Adrenal gland (tissue), 12 donors: ENCODE measurements around the gene HS3ST1. TPM values are rescaled to one million over a fixed set of nuclear protein-coding genes. Genes with fewer than 3 reads are reported as not detected.

Experiments used
- DNase-seq, 7 donors: peaks; one replicate each; pipeline ENCODE4 v3.0.0-alpha.2; 2019 to 2020
- H3K27ac ChIP-seq, 5 donors: fragments of 200-600 bp; sonication (generic) in 4 of 5; 1 replicate in 3 of 5; 2 replicates in 2 of 5; pipeline versions ENCODE4 v1.5.1 to v1.8.0; 2016 to 2020; ENCODE audit warnings: mild to moderate bottlenecking in 1 of 5
- H3K27me3 ChIP-seq: fragments of 200-600 bp; 2 replicates; pipeline ENCODE4 v1.8.0; 2021
- H3K36me3 ChIP-seq, 2 donors: fragments of 200-600 bp; replicated peaks in 1 of 2; 1 replicate in 1 of 2; 2 replicates in 1 of 2; pipeline versions ENCODE4 v1.5.1 to v1.8.0; 2018 to 2022
- H3K4me1 ChIP-seq, 2 donors: fragments of 200-600 bp; replicated peaks in 1 of 2; 1 replicate in 1 of 2; 2 replicates in 1 of 2; pipeline versions ENCODE4 v1.5.1 to v1.8.0; 2018 to 2021
- H3K4me3 ChIP-seq, 4 donors: fragments of 200-600 bp; sonication (generic) in 3 of 4; one replicate each; pipeline ENCODE4 v1.5.1; 2016 to 2018
- H3K9me3 ChIP-seq, 3 donors: fragments of 200-600 bp; sonication (generic) in 1 of 3; replicated peaks in 1 of 3; 1 replicate in 2 of 3; 2 replicates in 1 of 3; pipeline versions ENCODE4 v1.5.1 to v1.8.0; 2016 to 2021
- POLR2A ChIP-seq, 2 donors: fragments of 450-650 bp; IDR thresholded peaks; one replicate each; pipeline ENCODE4 v1.6.1; 2017; ENCODE audit warnings: antibody characterized with exemption in 2 of 2, mild to moderate bottlenecking in 2 of 2, moderate library complexity in 1 of 2
- WGBS, 4 donors: extraction: QIAGEN DNeasy Blood & Tissue Kit in 2 of 4; methylation state at CpG; one replicate each; pipeline versions ENCODE4 v1.1.5 to v1.1.7; 2013 to 2017; 5-methylcytosine and 5-hydroxymethylcytosine counted together
- intact Hi-C, 2 donors: fragments of 100-400 bp; cut with DNase I; formaldehyde crosslinking; loops; one replicate each; pipeline versions ENCODE4 v1.14.1 to v1.15.0; 2022 to 2023
- polyA plus RNA-seq, 3 donors: library from polyadenylated mRNA; stranded (reverse); fragments of 200-250 nt in 2 of 3; fragments of 350-450 nt in 1 of 3; fragmentation: Illumina TruSeq in 1 of 3; extraction: RNeasy Lipid Tissue Mini Kit (QIAGEN cat#74804) in 1 of 3; gene quantifications; one replicate each; pipeline ENCODE4 v1.2.3, GENCODE V29; 2013 to 2014
- total RNA-seq, 9 donors: library from RNA; depleted of rRNA in 4 of 9; stranded (reverse); fragments of >200 nt in 4 of 9; fragments of 120-200 nt in 1 of 9; fragmentation: NEBNext Ultra II Directional in 1 of 9; extraction: Animal tissue kit (Norgen Biotek cat#: 25700) in 1 of 9; gene quantifications; one replicate each; pipeline versions ENCODE4 v1.1.0 to v1.2.4, GENCODE V29; 2013 to 2023
- TF ChIP-seq, protein P1 (sequence below), 6 experiments: fragments of 450-650 bp in 4 of 6; fragments of 200-600 bp in 2 of 6; sonication (generic) in 1 of 6; IDR thresholded peaks; 1 replicate in 5 of 6; 2 replicates in 1 of 6; pipeline versions ENCODE4 v1.5.1 to v1.8.0; 2016 to 2021; ENCODE audit warnings: antibody characterized with exemption in 6 of 6, mild to moderate bottlenecking in 2 of 6, moderate library complexity in 1 of 6
- donor health status: healthy with polysubstance abuse.
- donor health status: Bipolar disorder and iron deficiency.
- donor health status: DM: yes; HTN: yes; CAD: no.
- donor health status: DM: no; HTN: no; CAD: no.
- donor health status: DM: no; HTN: no; CAD: no.
- donor health status: DM: yes; HTN: yes; CAD: no.

HS3ST1 gene
- total and polyA plus RNA-seq, 12 donors: 0.60 to 7.8 (median 2.4) TPM

DNA sequence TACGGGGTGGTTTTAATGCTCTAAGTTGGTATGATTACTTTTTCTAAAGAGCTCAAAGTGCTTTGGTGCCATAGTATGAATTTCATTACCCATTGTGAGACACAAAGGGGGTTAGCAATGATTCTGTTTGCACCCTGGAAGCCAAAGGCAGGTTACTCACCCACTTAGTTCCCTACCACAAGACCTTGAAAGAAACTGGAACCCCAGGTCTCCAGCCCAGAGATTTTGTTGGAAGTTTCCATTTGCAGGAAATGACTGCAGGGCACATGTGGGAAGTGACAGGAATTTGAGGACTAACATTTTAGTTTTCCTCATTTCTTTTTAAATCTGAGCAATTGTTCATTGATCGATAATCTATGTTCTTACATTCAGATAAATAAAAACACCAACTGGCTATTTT lies 1.8 kb upstream of the HS3ST1 start:
- no peak for TF ChIP-seq POLR2A (IDR thresholded peaks at IDR 0.05)
- TF ChIP-seq, protein P1, sequence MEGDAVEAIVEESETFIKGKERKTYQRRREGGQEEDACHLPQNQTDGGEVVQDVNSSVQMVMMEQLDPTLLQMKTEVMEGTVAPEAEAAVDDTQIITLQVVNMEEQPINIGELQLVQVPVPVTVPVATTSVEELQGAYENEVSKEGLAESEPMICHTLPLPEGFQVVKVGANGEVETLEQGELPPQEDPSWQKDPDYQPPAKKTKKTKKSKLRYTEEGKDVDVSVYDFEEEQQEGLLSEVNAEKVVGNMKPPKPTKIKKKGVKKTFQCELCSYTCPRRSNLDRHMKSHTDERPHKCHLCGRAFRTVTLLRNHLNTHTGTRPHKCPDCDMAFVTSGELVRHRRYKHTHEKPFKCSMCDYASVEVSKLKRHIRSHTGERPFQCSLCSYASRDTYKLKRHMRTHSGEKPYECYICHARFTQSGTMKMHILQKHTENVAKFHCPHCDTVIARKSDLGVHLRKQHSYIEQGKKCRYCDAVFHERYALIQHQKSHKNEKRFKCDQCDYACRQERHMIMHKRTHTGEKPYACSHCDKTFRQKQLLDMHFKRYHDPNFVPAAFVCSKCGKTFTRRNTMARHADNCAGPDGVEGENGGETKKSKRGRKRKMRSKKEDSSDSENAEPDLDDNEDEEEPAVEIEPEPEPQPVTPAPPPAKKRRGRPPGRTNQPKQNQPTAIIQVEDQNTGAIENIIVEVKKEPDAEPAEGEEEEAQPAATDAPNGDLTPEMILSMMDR (IDR thresholded peaks at IDR 0.05): no peak
- H3K9me3 ChIP-seq: no peaks in the 10 kb centered on the region
- H3K27me3 ChIP-seq: no peaks in the 10 kb centered on the region
- H3K27ac ChIP-seq: peak overlapping the region in 2 of 5 donors; percentile 38 to 82
- peaks cover 3 to 21% of the 10 kb centered on the region in 2 donors for H3K4me1 ChIP-seq
- no peak for DNase-seq
- 72 to 84% (median 79%) methylated on average over 2 of the region's 2 CpGs for WGBS, 4 donors
- peak overlapping the region in 1 of 4 donors; percentile 64 for H3K4me3 ChIP-seq
- intact Hi-C loops: no loop called here
- H3K36me3 ChIP-seq: no peaks in the 10 kb centered on the region

DNA sequence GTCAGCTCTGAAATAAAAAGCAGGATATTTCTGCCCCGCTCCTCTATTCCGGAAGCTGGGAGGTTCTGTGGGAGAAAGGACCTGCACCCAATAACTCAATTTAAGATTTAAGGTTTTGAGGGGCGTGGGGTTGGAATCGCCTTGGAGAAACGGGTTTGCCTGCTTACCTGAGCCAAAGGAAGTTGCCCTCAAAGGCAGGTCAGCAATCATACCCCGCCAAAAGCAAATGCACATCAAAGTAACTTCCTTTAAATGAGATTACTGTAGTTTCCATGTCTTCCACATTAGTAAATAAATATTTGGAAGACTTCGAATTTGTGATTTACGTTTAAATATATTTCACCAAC lies 978 bp upstream of the HS3ST1 start:
- Histone ChIP-seq H3K4me1 (peaks cover 3 to 21% of the 10 kb centered on the region in 2 donors), H3K9me3 (no peaks in the 10 kb centered on the region), H3K27ac (peak overlapping the region in 3 of 5 donors; percentile 15 to 82 (median 17)), H3K36me3 (no peaks in the 10 kb centered on the region), H3K27me3 (no peaks in the 10 kb centered on the region), H3K4me3 (peak overlapping the region in 1 of 4 donors; percentile 64)
- TF ChIP-seq, protein P1 (IDR thresholded peaks at IDR 0.05): no peak
- TF ChIP-seq POLR2A (IDR thresholded peaks at IDR 0.05): no peak
- intact Hi-C loops: loop anchor here (5.0 to 10.0 kb wide), 3 partner anchors 295 to 857 kb away; no protein-coding TSS in a partner anchor
- 23 to 25% (median 23%) methylated on average over 8 of the region's 8 CpGs for WGBS, 4 donors
- DNase-seq: no peak

DNA sequence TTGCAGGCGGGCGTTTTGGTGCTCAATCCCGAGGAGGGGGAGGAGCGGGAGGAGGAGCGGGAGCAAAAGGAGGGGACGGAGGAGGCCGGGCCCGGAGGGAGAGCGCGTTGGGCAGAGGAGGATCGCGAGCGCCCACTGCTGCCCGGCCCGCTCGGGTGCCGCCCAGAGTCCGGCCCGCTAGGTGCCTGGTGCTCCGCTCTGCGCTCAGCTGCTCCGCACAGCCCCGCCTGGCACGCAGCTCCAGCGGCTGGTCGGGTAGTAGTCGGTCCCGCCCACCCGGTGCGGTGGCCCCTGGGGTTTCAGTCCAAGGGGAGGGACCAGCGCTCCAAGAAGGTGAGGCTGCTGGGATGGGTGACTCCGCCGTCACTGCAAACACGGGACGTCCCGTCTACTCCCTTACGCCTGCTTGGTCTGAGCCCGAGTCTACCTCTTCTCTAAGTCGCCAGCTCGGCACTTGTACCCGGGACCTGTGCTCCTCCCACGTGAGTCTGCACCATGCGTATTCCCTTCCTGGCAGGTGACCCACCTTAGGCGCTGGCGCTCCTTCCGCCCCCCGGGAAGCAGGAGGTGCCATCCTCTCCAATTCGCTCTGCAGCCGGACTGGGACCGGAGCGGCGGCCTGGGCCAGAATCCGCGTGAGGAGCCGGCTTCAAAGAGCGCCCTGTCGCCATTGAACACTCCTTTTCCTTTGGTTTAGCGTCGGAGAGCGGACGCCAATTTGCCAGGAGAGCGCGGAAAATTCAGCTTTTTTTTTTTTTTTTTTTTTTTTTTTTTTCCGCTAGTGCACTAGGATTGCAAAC lies 405 bp upstream of the HS3ST1 start:
- DNase-seq: peak; percentile 86 to 92 (median 90)
- TF ChIP-seq, protein P1 (IDR thresholded peaks at IDR 0.05): peak; percentile 57 to 88 (median 72)
- peak in 1 of 2 donors; percentile 66 for TF ChIP-seq POLR2A (IDR thresholded peaks at IDR 0.05)
- H3K27me3 ChIP-seq: no peaks in the 10 kb centered on the region
- no peaks in the 10 kb centered on the region for H3K9me3 ChIP-seq
- intact Hi-C loops: loop anchor here (5.0 to 10.0 kb wide), 3 partner anchors 296 to 857 kb away; no protein-coding TSS in a partner anchor
- peak overlapping the region; percentile 15 to 87 (median 70) for H3K27ac ChIP-seq
- no peaks in the 10 kb centered on the region for H3K36me3 ChIP-seq
- H3K4me3 ChIP-seq: peak overlapping the region; percentile 59 to 80 (median 66)
- peaks cover 3 to 21% of the 10 kb centered on the region in 2 donors for H3K4me1 ChIP-seq
- 1 to 6% (median 2%) methylated on average over 10 to 64 of the region's 64 CpGs for WGBS, 4 donors

DNA sequence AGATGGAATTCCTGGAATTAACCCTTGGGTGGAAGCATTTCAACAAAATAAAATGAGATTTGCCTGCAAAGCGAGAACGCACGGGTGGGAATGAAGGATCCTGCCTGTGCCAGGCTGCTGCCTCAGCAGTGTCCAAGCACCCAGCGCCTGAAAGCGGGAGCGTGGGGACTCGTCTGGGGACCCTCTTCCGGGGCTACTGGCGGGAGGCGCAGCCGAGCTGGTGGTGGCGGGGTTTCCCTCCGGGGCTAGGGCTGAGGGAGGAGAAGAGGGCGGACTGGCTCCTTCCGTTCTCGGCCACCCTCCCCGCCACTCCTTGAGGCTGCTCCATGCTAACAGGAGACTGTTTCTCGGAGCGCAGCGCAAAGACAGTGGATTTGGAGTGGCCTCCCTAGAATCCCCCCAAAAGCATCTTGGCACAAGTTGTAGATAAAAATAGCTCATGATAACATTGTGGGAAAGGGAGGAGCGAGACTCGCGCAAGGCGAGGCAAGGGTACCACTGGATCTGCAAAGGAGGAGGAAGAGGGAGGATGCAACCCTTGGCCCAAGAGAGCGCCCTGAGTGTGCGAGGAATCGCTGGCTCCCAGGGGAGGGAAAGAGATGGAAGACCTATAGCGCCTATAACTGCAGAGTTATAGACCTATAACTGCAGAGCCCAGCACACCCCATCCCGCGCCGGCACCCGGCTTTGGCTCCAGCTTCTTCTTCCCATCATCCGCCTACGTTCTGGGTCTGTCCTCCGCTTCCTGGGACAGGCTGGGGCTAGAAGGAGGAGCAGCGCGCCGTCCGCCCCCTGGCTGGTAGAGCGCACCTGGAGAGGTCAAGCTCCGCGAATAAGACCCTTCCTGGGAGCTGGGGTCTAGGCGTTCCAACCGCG lies 1.3 kb downstream of the HS3ST1 start:
- intact Hi-C loops: loop anchor here (5.0 to 10.0 kb wide), 3 partner anchors 297 to 855 kb away; no protein-coding TSS in a partner anchor
- Histone ChIP-seq H3K27ac (no peak overlapping the region), H3K4me1 (peaks cover 3 to 26% of the 10 kb centered on the region in 2 donors), H3K9me3 (no peaks in the 10 kb centered on the region), H3K4me3 (peak overlapping the region in 2 of 4 donors; percentile 14 to 64), H3K36me3 (no peaks in the 10 kb centered on the region), H3K27me3 (no peaks in the 10 kb centered on the region)
- WGBS, 4 donors: 20 to 41% (median 22%) methylated on average over 34 to 45 of the region's 45 CpGs
- TF ChIP-seq, protein P1 (IDR thresholded peaks at IDR 0.05): no peak
- no peak for TF ChIP-seq POLR2A (IDR thresholded peaks at IDR 0.05)
- DNase-seq: no peak
